K562 (cell line): ENCODE data around the gene HSF5. TPM values are rescaled to one million over a fixed set of nuclear protein-coding genes. Genes with fewer than 3 reads are reported as not detected.

Experiments used
- E2F3 ChIP-seq: fragments of 250-450 bp; sonication (Bioruptor Pico); IDR thresholded peaks from 2 replicates; pipeline ENCODE4 v1.4.0; 2020; ENCODE audit warnings: mild to moderate bottlenecking
- MCM2 ChIP-seq: fragments of 450-650 bp; IDR thresholded peaks from 2 replicates; pipeline ENCODE4 v1.6.1; 2017; ENCODE audit warnings: low read depth, mild to moderate bottlenecking
- NBN ChIP-seq: fragments of 450-650 bp; IDR thresholded peaks from 2 replicates; pipeline ENCODE4 v1.6.1; 2016; ENCODE audit warnings: low read depth, mild to moderate bottlenecking
- PBX2 ChIP-seq, 2 experiments: IDR thresholded peaks in 1 of 2; conservative IDR thresholded peaks in 1 of 2; 2 replicates each; pipeline ENCODE4 v1.6.1; 2016; ENCODE audit warnings: low read depth in 2 of 2, mild to moderate bottlenecking in 1 of 2, missing compliant biosample characterization in 1 of 2, missing genetic modification characterization in 1 of 2, moderate library complexity in 1 of 2
- SETDB1 ChIP-seq: IDR thresholded peaks from one replicate; pipeline ENCODE4 v1.6.1; 2012; ENCODE audit warnings: low read length, control low read depth, inconsistent platforms
- SRF ChIP-seq, 2 experiments: fragments of 250-450, 450-650 bp in 1 of 2; sonication (Bioruptor Pico) in 1 of 2; sonication (generic) in 1 of 2; formaldehyde crosslinking; IDR thresholded peaks; 2 replicates each; pipeline versions ENCODE4 v1.5.0 to v1.5.1; 2020 to 2022; ENCODE audit warnings: mild to moderate bottlenecking in 1 of 2, missing genetic modification reagents in 1 of 2
- ZNF3 ChIP-seq: fragments of 250-450 bp; sonication (Bioruptor Pico); IDR thresholded peaks from 2 replicates; pipeline ENCODE4 v1.5.0; 2021; ENCODE audit warnings: mild to moderate bottlenecking, moderate library complexity
- ZNF384 ChIP-seq: IDR thresholded peaks from 2 replicates; pipeline ENCODE4 v1.6.1; 2012; ENCODE audit warnings: low read depth, low read length, improper control_type of control experiment
- ZNF431 ChIP-seq: sonication (generic); formaldehyde crosslinking; IDR thresholded peaks from 2 replicates; pipeline ENCODE4 v1.8.0; 2022; ENCODE audit warnings: mild to moderate bottlenecking, missing genetic modification reagents
- ZNF583 ChIP-seq: fragments of 250-450 bp; sonication (Bioruptor Pico); IDR thresholded peaks from 2 replicates; pipeline ENCODE4 v1.4.0; 2020
- ZNF586 ChIP-seq: fragments of 450-650 bp; formaldehyde crosslinking; conservative IDR thresholded peaks from 2 replicates; pipeline ENCODE4 v1.4.0; 2020; ENCODE audit warnings: mild to moderate bottlenecking, moderate library complexity
- polyA plus RNA-seq, 8 experiments: library from polyadenylated mRNA; depleted of rRNA in 4 of 8; stranded (reverse) in 5 of 8; unstranded in 3 of 8; fragments of >200 nt; fragmentation: Nextera tagmentation in 2 of 8; fragmentation: Illumina TruSeq in 1 of 8; extraction: Ambion mirVana in 2 of 8; extraction: Trizol in 1 of 8; gene quantifications; 2 replicates each; pipeline versions ENCODE4 v1.2.1 to v1.2.3, GENCODE V29; 2011 to 2014; ENCODE audit warnings: inconsistent platforms in 1 of 8, missing spikeins in 1 of 8
- total RNA-seq, 7 experiments: library from RNA; depleted of rRNA in 6 of 7; stranded (reverse); fragments of >200 nt in 6 of 7; fragmentation: Illumina TruSeq in 2 of 7; extraction: Trizol in 2 of 7; gene quantifications; 2 replicates each; pipeline versions ENCODE4 v1.2.1 to v1.2.3, GENCODE V29; 2011 to 2021; ENCODE audit warnings: low replicate concordance in 1 of 7
- TF ChIP-seq, protein P1 (sequence below): fragments of 450-650 bp; IDR thresholded peaks from 2 replicates; pipeline ENCODE4 v1.7.0; 2016; ENCODE audit warnings: borderline replicate concordance
- TF ChIP-seq, protein P2 (sequence below): fragments of 200-800 bp; sonication (Bioruptor generic); IDR thresholded peaks from 2 replicates; pipeline ENCODE4 v1.6.1; 2017; ENCODE audit warnings: missing genetic modification characterization, missing compliant biosample characterization
- TF ChIP-seq, protein P3 (sequence below): fragments of 150-350 bp; IDR thresholded peaks from 2 replicates; pipeline ENCODE4 v1.6.1; 2014; ENCODE audit warnings: low read depth, mild to moderate bottlenecking, low read length, borderline replicate concordance
- TF ChIP-seq, protein P4 (sequence below): fragments of 450-650 bp; IDR thresholded peaks from 2 replicates; pipeline ENCODE4 v1.6.1; 2016

HSF5 gene
- total and polyA plus RNA-seq, 9 of the 15 experiments (the other 6 are each of a cell fraction or from before 2014, with no cell fraction given) = 0.04 TPM; not detected in 8

GRCh38 chr17:58492238-58493121, 4.3 kb upstream of the HSF5 start (continued):
- TF ChIP-seq PBX2 (CRISPR knock-in tag; IDR thresholded peaks at IDR 0.05; ENCODE audit: low read depth) (peak; percentile 63), PBX2 (tag; conservative IDR thresholded peaks at IDR 0.05; ENCODE audit: low read depth) (peak; percentile 95), ZNF384 (no peak), ZNF586 (CRISPR knock-in tag) (no peak), ZNF431 (CRISPR knock-in tag) (no peak), E2F3 (no peak), NBN (peak; percentile 90), ZNF583 (CRISPR knock-in tag) (no peak), ZNF3 (CRISPR knock-in tag) (no peak), SRF (CRISPR knock-in tag; IDR thresholded peaks at IDR 0.05) (no peak), SETDB1 (no peak), MCM2 (no peak)
- TF ChIP-seq, protein P1, sequence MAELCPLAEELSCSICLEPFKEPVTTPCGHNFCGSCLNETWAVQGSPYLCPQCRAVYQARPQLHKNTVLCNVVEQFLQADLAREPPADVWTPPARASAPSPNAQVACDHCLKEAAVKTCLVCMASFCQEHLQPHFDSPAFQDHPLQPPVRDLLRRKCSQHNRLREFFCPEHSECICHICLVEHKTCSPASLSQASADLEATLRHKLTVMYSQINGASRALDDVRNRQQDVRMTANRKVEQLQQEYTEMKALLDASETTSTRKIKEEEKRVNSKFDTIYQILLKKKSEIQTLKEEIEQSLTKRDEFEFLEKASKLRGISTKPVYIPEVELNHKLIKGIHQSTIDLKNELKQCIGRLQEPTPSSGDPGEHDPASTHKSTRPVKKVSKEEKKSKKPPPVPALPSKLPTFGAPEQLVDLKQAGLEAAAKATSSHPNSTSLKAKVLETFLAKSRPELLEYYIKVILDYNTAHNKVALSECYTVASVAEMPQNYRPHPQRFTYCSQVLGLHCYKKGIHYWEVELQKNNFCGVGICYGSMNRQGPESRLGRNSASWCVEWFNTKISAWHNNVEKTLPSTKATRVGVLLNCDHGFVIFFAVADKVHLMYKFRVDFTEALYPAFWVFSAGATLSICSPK = no peak
- TF ChIP-seq, protein P2, sequence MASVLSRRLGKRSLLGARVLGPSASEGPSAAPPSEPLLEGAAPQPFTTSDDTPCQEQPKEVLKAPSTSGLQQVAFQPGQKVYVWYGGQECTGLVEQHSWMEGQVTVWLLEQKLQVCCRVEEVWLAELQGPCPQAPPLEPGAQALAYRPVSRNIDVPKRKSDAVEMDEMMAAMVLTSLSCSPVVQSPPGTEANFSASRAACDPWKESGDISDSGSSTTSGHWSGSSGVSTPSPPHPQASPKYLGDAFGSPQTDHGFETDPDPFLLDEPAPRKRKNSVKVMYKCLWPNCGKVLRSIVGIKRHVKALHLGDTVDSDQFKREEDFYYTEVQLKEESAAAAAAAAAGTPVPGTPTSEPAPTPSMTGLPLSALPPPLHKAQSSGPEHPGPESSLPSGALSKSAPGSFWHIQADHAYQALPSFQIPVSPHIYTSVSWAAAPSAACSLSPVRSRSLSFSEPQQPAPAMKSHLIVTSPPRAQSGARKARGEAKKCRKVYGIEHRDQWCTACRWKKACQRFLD (CRISPR knock-in tag) = peak; percentile 88
- TF ChIP-seq, protein P3, sequence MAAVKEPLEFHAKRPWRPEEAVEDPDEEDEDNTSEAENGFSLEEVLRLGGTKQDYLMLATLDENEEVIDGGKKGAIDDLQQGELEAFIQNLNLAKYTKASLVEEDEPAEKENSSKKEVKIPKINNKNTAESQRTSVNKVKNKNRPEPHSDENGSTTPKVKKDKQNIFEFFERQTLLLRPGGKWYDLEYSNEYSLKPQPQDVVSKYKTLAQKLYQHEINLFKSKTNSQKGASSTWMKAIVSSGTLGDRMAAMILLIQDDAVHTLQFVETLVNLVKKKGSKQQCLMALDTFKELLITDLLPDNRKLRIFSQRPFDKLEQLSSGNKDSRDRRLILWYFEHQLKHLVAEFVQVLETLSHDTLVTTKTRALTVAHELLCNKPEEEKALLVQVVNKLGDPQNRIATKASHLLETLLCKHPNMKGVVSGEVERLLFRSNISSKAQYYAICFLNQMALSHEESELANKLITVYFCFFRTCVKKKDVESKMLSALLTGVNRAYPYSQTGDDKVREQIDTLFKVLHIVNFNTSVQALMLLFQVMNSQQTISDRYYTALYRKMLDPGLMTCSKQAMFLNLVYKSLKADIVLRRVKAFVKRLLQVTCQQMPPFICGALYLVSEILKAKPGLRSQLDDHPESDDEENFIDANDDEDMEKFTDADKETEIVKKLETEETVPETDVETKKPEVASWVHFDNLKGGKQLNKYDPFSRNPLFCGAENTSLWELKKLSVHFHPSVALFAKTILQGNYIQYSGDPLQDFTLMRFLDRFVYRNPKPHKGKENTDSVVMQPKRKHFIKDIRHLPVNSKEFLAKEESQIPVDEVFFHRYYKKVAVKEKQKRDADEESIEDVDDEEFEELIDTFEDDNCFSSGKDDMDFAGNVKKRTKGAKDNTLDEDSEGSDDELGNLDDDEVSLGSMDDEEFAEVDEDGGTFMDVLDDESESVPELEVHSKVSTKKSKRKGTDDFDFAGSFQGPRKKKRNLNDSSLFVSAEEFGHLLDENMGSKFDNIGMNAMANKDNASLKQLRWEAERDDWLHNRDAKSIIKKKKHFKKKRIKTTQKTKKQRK = no peak
- TF ChIP-seq, protein P4, sequence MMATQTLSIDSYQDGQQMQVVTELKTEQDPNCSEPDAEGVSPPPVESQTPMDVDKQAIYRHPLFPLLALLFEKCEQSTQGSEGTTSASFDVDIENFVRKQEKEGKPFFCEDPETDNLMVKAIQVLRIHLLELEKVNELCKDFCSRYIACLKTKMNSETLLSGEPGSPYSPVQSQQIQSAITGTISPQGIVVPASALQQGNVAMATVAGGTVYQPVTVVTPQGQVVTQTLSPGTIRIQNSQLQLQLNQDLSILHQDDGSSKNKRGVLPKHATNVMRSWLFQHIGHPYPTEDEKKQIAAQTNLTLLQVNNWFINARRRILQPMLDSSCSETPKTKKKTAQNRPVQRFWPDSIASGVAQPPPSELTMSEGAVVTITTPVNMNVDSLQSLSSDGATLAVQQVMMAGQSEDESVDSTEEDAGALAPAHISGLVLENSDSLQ = peak; percentile 98
